ENCODE results near the gene PGD. TPM values are rescaled to one million over a fixed set of nuclear protein-coding genes. Genes with fewer than 3 reads are reported as not detected.

PGD gene
- total RNA-seq (2022) (56.4 and 70.6 TPM in 2 replicates), Bru-seq, nascent RNA (percentile 69 among the genes with signal in this experiment), BruChase-seq, experiment 1, labeled RNA remaining after a 6-hour chase (percentile 85 among the genes with signal in this experiment), BruChase-seq, experiment 2, labeled RNA remaining after a 2-hour chase (percentile 74 among the genes with signal in this experiment)
- long read RNA-seq, transcript PGD-201 (13 exons, 1,885 nt), result major isoform, 86 of 112 reads
- long read RNA-seq, partial matches to known transcripts, result 13 of 112 reads
- long read RNA-seq, other reads (novel, unspliced or antisense), result 13 of 112 reads

DNA sequence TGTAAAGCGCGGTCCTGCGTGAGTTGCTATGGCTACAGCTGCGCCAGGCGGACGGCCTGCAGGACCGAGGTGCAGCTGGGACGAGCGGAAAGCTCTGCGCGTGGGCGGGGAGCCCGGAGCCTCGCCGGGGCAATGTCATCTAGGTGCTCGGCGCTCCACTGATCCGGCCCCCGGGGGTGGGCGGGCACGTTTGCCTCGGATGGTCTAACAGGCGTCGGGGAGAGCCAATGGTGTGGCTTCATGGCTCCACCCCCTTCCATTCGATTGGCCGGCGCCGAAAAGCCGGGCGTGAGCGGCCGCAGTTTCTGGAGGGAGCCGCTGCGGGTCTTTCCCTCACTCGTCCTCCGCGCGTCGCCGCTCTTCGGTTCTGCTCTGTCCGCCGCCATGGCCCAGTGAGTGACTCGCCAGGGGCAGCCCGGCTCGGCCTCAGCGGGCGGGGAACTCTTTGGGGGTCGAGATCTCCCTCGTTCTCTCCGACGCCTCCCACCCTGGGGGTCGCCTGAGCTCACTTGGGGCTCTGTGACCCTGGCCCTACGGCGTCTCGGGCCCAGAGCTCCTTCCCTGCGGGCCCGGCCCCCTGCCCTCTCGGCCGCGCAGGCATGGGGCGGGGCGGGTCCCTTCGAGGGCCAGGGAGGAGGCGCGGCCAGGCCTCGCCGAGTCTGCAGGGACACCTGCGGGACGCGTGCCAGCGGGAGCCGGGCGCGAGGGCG lies at the start of gene PGD:
Gene PGD (plus strand): TSS at position 331 of the 710 bp plus-strand sequence. CDS start 54 bp downstream, at position 385.
- Mint-ChIP-seq H3K9me3 (ENCODE audit: unreplicated experiment) (peaks cover 2% of the 10 kb centered on the region), H3K27ac (ENCODE audit: low read depth, unreplicated experiment) (peak within 1 kb of the TSS; percentile 44), H3K4me1 (ENCODE audit: insufficient read depth, unreplicated experiment) (peaks cover 10% of the 10 kb centered on the region), H3K27me3 (ENCODE audit: insufficient read depth, unreplicated experiment) (no peaks in the 10 kb centered on the region), H3K36me3 (ENCODE audit: insufficient read depth, unreplicated experiment) (peaks cover 25% of the 10 kb centered on the region), H3K4me3 (ENCODE audit: unreplicated experiment) (peak within 1 kb of the TSS; percentile 93)
- no TSS peak for BruUV-seq (replicated peaks)
- ChIA-PET CTCF (interaction anchor here (0.6 to 2.8 kb wide), 6 partner anchors 11 to 364 kb away, joined by 3 to 10 read pairs (median 4); no protein-coding TSS in a partner anchor), POLR2A (interaction anchor here (0.6 to 3.2 kb wide), 21 partner anchors 10 to 506 kb away, joined by 3 to 85 read pairs (median 5); partner anchors contain the start of genes CENPS, KIF1B and PEX14)
- TF ChIP-seq CTCF (IDR thresholded peaks at IDR 0.05; ENCODE audit: unreplicated experiment), result no peak
- DNase-seq (ENCODE audit: unreplicated experiment), result peak; percentile 99
- intact Hi-C loops (cut with micrococcal nuclease), result loop anchor here (1.0 kb wide), 1 partner anchor 11 kb away; no protein-coding TSS in a partner anchor

GRCh38 chr1:10353282-10353681 lies 45.6 kb upstream of the PGD start:
- TF ChIP-seq CTCF (IDR thresholded peaks at IDR 0.05; ENCODE audit: unreplicated experiment), result no peak
- intact Hi-C loops (cut with micrococcal nuclease), result no loop called here
- no peaks in the 10 kb centered on the region for H3K4me1 Mint-ChIP-seq (ENCODE audit: insufficient read depth, unreplicated experiment)
- ChIA-PET POLR2A (no interaction called here), CTCF (no interaction called here)
- no peaks in the 10 kb centered on the region for H3K27me3 Mint-ChIP-seq (ENCODE audit: insufficient read depth, unreplicated experiment)
- peaks cover 18% of the 10 kb centered on the region for H3K36me3 Mint-ChIP-seq (ENCODE audit: insufficient read depth, unreplicated experiment)
- no TSS peak for BruUV-seq (replicated peaks)
- no peak overlapping the region for H3K27ac Mint-ChIP-seq (ENCODE audit: low read depth, unreplicated experiment)
- H3K4me3 Mint-ChIP-seq (ENCODE audit: unreplicated experiment), result no peak overlapping the region
- no peaks in the 10 kb centered on the region for H3K9me3 Mint-ChIP-seq (ENCODE audit: unreplicated experiment)
- no peak for DNase-seq (ENCODE audit: unreplicated experiment)

DNA sequence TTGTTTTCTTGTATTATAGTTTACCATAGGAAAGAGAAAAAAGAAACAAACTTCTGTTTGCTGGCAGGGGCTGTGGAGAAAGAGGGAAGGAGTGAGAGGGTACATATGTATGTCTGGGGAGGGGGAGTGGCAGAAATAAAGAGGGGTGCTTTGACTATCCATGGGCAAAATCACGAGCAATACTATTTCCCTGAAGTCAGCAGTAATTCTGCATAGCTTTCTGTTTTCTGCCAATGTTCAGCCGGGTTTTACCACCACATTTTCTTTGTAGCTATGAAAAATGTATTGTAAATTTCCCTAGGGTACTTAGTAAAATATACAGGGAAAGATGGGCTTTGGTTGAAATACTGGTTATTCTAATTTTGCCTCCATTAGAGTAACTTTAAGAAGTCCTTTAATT lies 45.2 kb upstream of the PGD start:
- H3K9me3 Mint-ChIP-seq (ENCODE audit: unreplicated experiment), result no peaks in the 10 kb centered on the region
- H3K4me1 Mint-ChIP-seq (ENCODE audit: insufficient read depth, unreplicated experiment), result no peaks in the 10 kb centered on the region
- peaks cover 14% of the 10 kb centered on the region for H3K36me3 Mint-ChIP-seq (ENCODE audit: insufficient read depth, unreplicated experiment)
- DNase-seq (ENCODE audit: unreplicated experiment), result no peak
- H3K27me3 Mint-ChIP-seq (ENCODE audit: insufficient read depth, unreplicated experiment), result no peaks in the 10 kb centered on the region
- ChIA-PET CTCF (interaction anchor here (0.6 to 0.7 kb wide), 2 partner anchors 84 to 142 kb away, joined by 3 to 9 read pairs; no protein-coding TSS in a partner anchor), POLR2A (no interaction called here)
- no TSS peak for BruUV-seq (replicated peaks)
- intact Hi-C loops (cut with micrococcal nuclease), result no loop called here
- no peak overlapping the region for H3K4me3 Mint-ChIP-seq (ENCODE audit: unreplicated experiment)
- H3K27ac Mint-ChIP-seq (ENCODE audit: low read depth, unreplicated experiment), result no peak overlapping the region
- no peak for TF ChIP-seq CTCF (IDR thresholded peaks at IDR 0.05; ENCODE audit: unreplicated experiment)

- ChIA-PET POLR2A (no interaction called here), CTCF (no interaction called here)
- BruUV-seq (replicated peaks), result no TSS peak
- Mint-ChIP-seq H3K27ac (ENCODE audit: low read depth, unreplicated experiment) (no peak overlapping the region), H3K27me3 (ENCODE audit: insufficient read depth, unreplicated experiment) (no peaks in the 10 kb centered on the region), H3K36me3 (ENCODE audit: insufficient read depth, unreplicated experiment) (peaks cover 24% of the 10 kb centered on the region), H3K9me3 (ENCODE audit: unreplicated experiment) (no peaks in the 10 kb centered on the region), H3K4me1 (ENCODE audit: insufficient read depth, unreplicated experiment) (no peaks in the 10 kb centered on the region), H3K4me3 (ENCODE audit: unreplicated experiment) (no peak overlapping the region)
- intact Hi-C loops (cut with micrococcal nuclease), result no loop called here
- no peak for TF ChIP-seq CTCF (IDR thresholded peaks at IDR 0.05; ENCODE audit: unreplicated experiment)
- DNase-seq (ENCODE audit: unreplicated experiment), result no peak
Observed at GRCh38 chr1:10360045-10360444, 38.8 kb upstream of the PGD start.

Data from MCF 10A (cell line).